SH-SY5Y (cell line): Measurements from ENCODE around the gene TMEM126A.

ENCODE experiments used
- GATA2 ChIP-seq: IDR thresholded peaks from 2 replicates; pipeline ENCODE4 v1.6.1; 2011; ENCODE audit warnings: mild to moderate bottlenecking, low read depth, low read length
- GATA3 ChIP-seq: IDR thresholded peaks from 2 replicates; pipeline ENCODE4 v1.6.1; 2011; ENCODE audit warnings: low read depth, mild to moderate bottlenecking, low read length, moderate library complexity

GRCh38 chr11:85656777-85657176 is 9.0 kb downstream of the TMEM126A start:
- TF ChIP-seq GATA3: no peak
- TF ChIP-seq GATA2: no peak
